K562 (cell line): Measurements from ENCODE around the gene TRIM43. TPM values are rescaled to one million over a fixed set of nuclear protein-coding genes. Genes with fewer than 3 reads are reported as not detected.

Experiments
- ARID1B ChIP-seq: fragments of 450-650 bp; IDR thresholded peaks from 2 replicates; pipeline ENCODE4 v1.6.1; 2016; ENCODE audit warnings: antibody characterized with exemption, mild to moderate bottlenecking, inconsistent platforms
- BDP1 ChIP-seq: IDR thresholded peaks from 3 replicates; pipeline ENCODE4 v1.6.1; 2011; ENCODE audit not compliant: insufficient read length, insufficient read depth
- DIDO1 ChIP-seq: fragments of 450-650 bp; IDR thresholded peaks from 2 replicates; pipeline ENCODE4 v1.6.1; 2016; ENCODE audit warnings: low read depth, missing biosample characterization, missing genetic modification characterization
- ESRRA ChIP-seq: fragments of 450-650 bp; IDR thresholded peaks from 2 replicates; pipeline ENCODE4 v1.6.1; 2014; ENCODE audit warnings: low read depth, mild to moderate bottlenecking, moderate library complexity, borderline replicate concordance
- FOXM1 ChIP-seq, 2 experiments: fragments of 450-650 bp in 1 of 2; sonication (generic) in 1 of 2; formaldehyde crosslinking in 1 of 2; IDR thresholded peaks; 2 replicates each; pipeline versions ENCODE4 v1.6.1 to v1.9.0; 2017 to 2022; ENCODE audit warnings: low read depth in 2 of 2, mild to moderate bottlenecking in 2 of 2, missing genetic modification reagents in 1 of 2, moderate library complexity in 1 of 2
- HDAC3 ChIP-seq: fragments of 450-650 bp; IDR thresholded peaks from 2 replicates; pipeline ENCODE4 v1.6.1; 2018; ENCODE audit warnings: borderline replicate concordance, mild to moderate bottlenecking, moderate library complexity; ENCODE audit not compliant: partially characterized antibody
- LCOR ChIP-seq: sonication (generic); formaldehyde crosslinking; IDR thresholded peaks from 2 replicates; pipeline ENCODE4 v1.8.0; 2022; ENCODE audit warnings: mild to moderate bottlenecking, missing genetic modification reagents
- MEF2D ChIP-seq: conservative IDR thresholded peaks from 2 replicates; pipeline ENCODE4 v1.6.1; 2016; ENCODE audit warnings: low read depth, missing genetic modification characterization, missing compliant biosample characterization
- NBN ChIP-seq: fragments of 450-650 bp; IDR thresholded peaks from 2 replicates; pipeline ENCODE4 v1.6.1; 2016; ENCODE audit warnings: low read depth, mild to moderate bottlenecking
- NFE2L1 ChIP-seq: fragments of 450-650 bp; IDR thresholded peaks from 2 replicates; pipeline ENCODE4 v1.6.1; 2016; ENCODE audit warnings: missing genetic modification characterization, low read depth, mild to moderate bottlenecking, missing compliant biosample characterization, moderate library complexity, borderline replicate concordance
- NFIC ChIP-seq: fragments of 450-650 bp; IDR thresholded peaks from 2 replicates; pipeline ENCODE4 v1.6.1; 2017; ENCODE audit warnings: mild to moderate bottlenecking, inconsistent platforms
- SUPT5H ChIP-seq: fragments of 450-650 bp; IDR thresholded peaks from 2 replicates; pipeline ENCODE4 v1.6.1; 2016
- TAF1 ChIP-seq: IDR thresholded peaks from 2 replicates; pipeline ENCODE4 v1.6.1; 2011; ENCODE audit warnings: mild to moderate bottlenecking, low read length, moderate library complexity; ENCODE audit not compliant: insufficient read depth, control insufficient read depth, severe bottlenecking; ENCODE audit errors: extremely low read depth
- VEZF1 ChIP-seq: fragments of 200-800 bp; sonication (Bioruptor generic); IDR thresholded peaks from 2 replicates; pipeline ENCODE4 v1.6.1; 2017; ENCODE audit warnings: missing genetic modification characterization, missing compliant biosample characterization
- ZMIZ1 ChIP-seq, 2 experiments: fragments of 150-350 bp in 1 of 2; IDR thresholded peaks; 2 replicates each; pipeline ENCODE4 v1.6.1; 2012 to 2016; ENCODE audit warnings: low read depth in 2 of 2, low read length in 2 of 2, mild to moderate bottlenecking in 1 of 2, moderate library complexity in 1 of 2
- ZNF184 ChIP-seq: sonication (generic); formaldehyde crosslinking; IDR thresholded peaks from 2 replicates; pipeline ENCODE4 v1.5.0; 2020; ENCODE audit warnings: missing genetic modification reagents
- ZNF609 ChIP-seq: sonication (generic); formaldehyde crosslinking; IDR thresholded peaks from 2 replicates; pipeline ENCODE4 v1.8.1; 2023; ENCODE audit warnings: missing genetic modification reagents, mild to moderate bottlenecking, borderline replicate concordance
- ZNF76 ChIP-seq: fragments of 250-450 bp; sonication (Bioruptor Pico); IDR thresholded peaks from 2 replicates; pipeline ENCODE4 v1.4.0; 2020; ENCODE audit warnings: mild to moderate bottlenecking, moderate library complexity, borderline replicate concordance
- polyA plus RNA-seq, 8 experiments: library from polyadenylated mRNA; depleted of rRNA in 4 of 8; stranded (reverse) in 5 of 8; unstranded in 3 of 8; fragments of >200 nt; fragmentation: Nextera tagmentation in 2 of 8; fragmentation: Illumina TruSeq in 1 of 8; extraction: Ambion mirVana in 2 of 8; extraction: Trizol in 1 of 8; gene quantifications; 2 replicates each; pipeline versions ENCODE4 v1.2.1 to v1.2.3, GENCODE V29; 2011 to 2014; ENCODE audit warnings: inconsistent platforms in 1 of 8, missing spikeins in 1 of 8
- total RNA-seq, 7 experiments: library from RNA; depleted of rRNA in 6 of 7; stranded (reverse); fragments of >200 nt in 6 of 7; fragmentation: Illumina TruSeq in 2 of 7; extraction: Trizol in 2 of 7; gene quantifications; 2 replicates each; pipeline versions ENCODE4 v1.2.1 to v1.2.3, GENCODE V29; 2011 to 2021; ENCODE audit warnings: low replicate concordance in 1 of 7

The TRIM43 gene
- total and polyA plus RNA-seq, 9 of the 15 experiments (the other 6 are each of a cell fraction or from before 2014, with no cell fraction given) = not detected

- TF ChIP-seq ZMIZ1 (IDR thresholded peaks at IDR 0.05; ENCODE audit: low read depth in 2 of 2, low read length in 2 of 2) = 0 out of 4 replicates have a peak, but pooled peaks of 1 of the 2 experiments have one; percentile 49
- TF ChIP-seq TAF1 = no peak
- no peak for TF ChIP-seq ZNF76 (CRISPR knock-in tag)
- 0 out of 2 replicates have a peak, but pooled peaks have one; percentile 12 for TF ChIP-seq ESRRA
- peak; percentile 68; the same call in 1 of the 2 replicates for TF ChIP-seq LCOR
- TF ChIP-seq DIDO1 (tag) = no peak
- TF ChIP-seq FOXM1 (IDR thresholded peaks at IDR 0.05; ENCODE audit: low read depth) = peak; percentile 69; the same call in 1 of the 2 replicates
- no peak for TF ChIP-seq FOXM1 (CRISPR knock-in tag; IDR thresholded peaks at IDR 0.05; ENCODE audit: low read depth)
- TF ChIP-seq ARID1B = peak; percentile 87
- no peak for TF ChIP-seq NBN
- 0 out of 2 replicates have a peak, but pooled peaks have one; percentile 27 for TF ChIP-seq SUPT5H
- peak; percentile 31 for TF ChIP-seq HDAC3
- TF ChIP-seq NFIC = 0 out of 2 replicates have a peak, but pooled peaks have one; percentile 26
- no peak for TF ChIP-seq MEF2D (tag)
- TF ChIP-seq ZNF609 (CRISPR knock-in tag) = no peak
- peak; percentile 32; the same call in 1 of the 2 replicates for TF ChIP-seq VEZF1 (CRISPR knock-in tag)
- no peak for TF ChIP-seq ZNF184
- TF ChIP-seq BDP1 = peak; percentile 30
- TF ChIP-seq NFE2L1 (tag) = no peak
Measured at GRCh38 chr2:95551055-95551568, 40.7 kb upstream of the TRIM43 start (continued).
